ENCODE results near the gene RAB18.
A peak's percentile ranks its signal among the peaks of the same experiment; 100 is the strongest.
"Not testable (repeated sequence)": the region's sequence is repeated elsewhere in the genome, so short reads cannot be mapped to it uniquely, and the experiment has no call there.

Gene RAB18

DNA sequence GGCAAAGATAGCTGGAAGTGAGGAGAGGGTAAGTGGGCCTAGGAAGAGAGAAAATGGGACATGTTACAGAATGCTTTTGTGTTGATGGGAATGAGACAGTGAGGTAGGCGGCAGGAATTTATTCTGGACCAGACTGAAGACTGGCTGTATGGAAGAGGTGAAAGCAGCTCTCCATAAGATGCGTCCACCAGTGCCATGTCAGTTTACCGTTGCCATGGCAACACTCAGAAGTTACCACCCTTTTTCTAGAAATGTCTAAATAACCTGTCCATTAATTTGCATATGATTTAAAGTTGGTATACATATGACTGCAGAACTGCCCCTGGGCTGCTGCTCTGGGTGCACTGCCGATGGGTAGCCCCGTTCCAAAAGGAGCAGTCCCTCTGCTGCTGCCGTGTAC is 46.7 kb downstream of the RAB18 start:
- DNase-seq: no peak

DNA sequence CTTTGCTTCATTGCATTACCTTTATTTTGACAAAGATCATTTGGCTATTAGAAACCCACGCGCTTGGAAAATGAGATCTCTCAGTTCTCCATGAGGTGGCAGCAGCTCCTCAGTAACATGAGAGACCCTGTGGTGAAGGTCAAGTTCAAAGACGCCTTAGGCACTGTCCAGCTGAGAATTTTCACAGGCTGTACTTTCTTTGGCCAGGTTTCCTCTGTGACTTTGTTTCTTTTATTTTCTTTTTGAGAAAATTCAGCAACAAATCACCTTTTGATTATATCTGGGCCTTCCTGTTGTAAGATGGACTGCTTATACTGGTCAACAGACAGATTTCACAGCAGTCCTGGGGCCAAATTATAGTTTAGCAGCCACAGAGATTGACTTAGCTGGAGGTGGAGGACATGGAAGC is 54.5 kb downstream of the RAB18 start:
- peak in 1 of 2 experiments; percentile 24 for DNase-seq

DNA sequence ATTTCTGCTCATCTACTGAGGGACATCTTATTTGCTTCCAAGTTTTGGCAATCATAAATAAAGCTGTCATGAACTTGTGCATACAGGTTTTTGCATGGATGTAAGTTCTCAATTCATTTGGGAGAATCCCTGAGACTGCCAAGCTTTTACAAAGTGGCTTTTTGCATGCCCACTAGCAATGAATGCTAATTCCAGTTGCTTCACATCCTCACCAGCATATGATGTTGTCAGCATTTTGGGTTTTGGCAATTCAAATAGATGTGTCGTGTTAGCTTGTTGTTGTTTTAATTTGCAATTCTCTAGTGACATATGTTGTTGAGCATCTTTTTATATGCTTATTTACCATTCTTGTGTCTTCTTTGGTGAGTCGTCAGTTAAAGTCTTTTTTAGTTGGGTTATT is 57.2 kb downstream of the RAB18 start:
- DNase-seq: no peak

DNA sequence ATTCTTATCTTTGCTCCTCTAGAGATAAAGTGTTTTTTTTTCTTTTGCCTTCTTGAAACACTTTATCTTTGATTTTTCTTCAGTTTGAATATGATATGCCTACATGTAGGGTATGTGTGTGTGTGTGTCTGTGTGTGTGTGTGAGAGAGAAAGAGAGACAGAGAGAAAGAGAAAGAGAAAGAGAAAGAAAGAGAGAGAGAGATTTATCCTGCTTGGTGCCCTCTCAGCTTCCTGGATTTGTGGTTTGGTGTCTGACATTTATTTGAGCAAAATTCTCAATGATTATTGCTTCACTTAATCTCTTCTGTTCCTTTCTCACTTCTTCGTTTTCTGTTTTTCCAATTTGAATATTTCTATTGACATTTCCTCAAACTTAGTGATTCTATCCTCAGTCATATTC is 60.3 kb downstream of the RAB18 start:
- DNase-seq: no peak

DNA sequence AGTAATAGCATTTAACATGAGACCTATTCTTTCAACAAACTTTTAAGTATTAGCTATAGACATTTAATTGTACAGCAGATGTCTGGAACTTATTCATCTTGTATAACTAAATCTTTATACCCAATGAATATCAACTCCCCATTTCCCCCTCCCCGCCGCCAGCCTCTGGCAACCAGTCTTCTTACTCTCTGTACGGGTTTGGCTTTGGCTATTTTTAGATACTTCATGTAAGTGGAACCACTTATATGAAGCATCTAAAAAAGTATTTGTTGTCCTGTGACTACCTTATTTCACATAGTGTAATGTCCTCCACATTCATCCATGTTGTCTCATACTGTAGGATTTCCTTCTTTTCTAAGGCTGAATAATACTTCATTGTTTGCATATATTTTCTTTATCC is 60.8 kb downstream of the RAB18 start:
- no peak for DNase-seq

DNA sequence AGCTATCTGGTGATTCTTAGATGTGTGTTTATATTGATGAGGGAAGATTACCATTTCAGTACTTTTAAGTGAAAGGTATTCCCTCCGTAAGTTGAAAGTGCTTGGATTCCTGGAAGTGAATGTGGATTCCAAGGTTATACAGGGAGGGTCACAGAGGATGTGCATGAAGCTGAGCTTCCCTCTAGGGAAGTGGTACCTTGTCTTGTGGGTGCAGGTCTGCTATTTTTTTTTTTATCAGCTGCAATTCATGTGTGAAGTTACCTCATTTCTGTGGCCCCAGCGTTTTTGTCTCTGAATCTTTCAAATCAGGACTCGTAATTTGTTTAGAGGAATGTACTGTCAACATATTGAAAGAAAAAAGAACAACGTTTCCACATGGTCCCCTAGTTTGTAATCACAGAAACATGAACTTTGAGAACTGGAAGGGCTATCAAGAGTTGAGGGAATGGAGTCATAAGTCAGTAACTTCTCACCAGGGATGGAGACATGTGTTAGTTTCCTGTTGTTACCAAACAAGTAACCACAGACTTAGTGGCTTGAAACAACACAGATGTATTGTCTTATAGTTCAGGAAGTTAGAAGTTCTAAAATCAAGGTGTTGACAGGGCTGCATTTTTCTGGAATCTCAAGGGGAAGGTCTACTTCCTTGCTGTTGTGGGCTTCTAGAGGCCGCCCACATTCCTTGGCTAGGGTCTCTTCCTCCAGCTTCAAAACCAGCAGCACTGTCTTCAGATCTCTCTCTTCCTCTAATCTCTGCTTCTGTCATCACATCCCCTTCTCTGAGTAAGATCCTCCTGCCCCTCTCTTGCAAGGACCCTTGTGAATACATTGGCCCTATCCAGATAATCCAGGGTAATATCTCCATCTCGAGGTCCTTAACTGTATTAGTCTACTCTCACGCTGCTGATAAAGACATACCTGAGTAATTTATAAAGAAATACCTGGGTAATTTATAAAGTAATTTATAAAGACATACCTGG is 64.4 kb downstream of the RAB18 start:
- DNase-seq: no peak

DNA sequence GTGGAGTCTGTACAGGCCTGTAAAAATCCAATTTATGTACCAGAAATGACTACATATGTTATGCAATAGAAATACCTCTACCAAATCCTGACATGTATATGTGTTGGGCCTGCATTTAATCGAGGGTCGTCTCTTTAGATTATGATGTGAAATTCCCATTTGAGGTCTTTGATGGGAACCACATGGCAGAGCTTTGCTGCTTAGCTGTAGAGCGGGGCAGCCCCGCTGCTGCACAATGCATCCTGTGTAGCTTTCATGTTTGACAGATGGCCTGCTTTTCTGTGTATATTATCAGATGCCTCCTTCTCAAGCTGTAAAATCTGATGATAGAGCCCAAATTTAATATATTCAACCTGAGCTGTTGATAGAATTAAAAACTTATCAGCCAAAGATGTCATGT is 65.8 kb downstream of the RAB18 start:
- DNase-seq: no peak

DNA sequence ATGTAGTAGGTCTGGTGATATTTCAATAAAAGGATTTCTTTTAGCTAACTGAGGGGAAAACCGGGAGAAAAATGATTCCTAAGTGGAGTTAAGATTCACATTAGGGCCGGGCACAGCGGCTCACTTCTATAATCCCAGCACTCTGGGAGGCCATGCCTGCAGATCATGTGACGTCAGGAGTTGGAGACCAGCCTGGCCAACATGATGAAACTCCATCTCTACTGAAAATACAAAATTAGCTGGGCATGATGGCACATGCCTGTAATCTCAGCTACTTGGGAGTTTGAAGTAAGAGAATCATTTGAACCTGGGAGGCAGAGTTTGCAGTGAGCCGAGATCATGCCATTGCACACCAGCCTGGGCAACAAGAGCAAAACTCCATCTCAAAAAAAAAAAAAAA is 72.9 kb downstream of the RAB18 start:
- not testable (repeated sequence) for DNase-seq

DNA sequence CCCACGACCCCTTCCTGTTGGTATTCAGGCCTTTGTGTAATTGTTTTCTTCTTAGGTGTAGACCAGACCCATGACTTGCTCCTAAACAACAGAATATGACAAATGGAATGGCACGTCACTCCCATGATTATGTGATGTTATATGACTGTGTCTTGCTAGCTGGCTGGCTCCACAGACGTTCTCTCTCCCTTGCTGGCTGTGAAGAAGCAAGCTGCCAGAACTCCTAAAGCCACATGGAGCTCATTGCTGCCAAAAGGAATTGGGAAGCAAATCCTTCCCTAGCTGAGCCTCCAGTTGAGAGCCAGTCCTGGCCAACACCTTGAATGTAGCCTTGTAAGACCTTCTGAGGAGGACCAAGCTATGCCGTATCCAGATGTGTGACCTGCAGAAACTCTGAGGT is 74.2 kb downstream of the RAB18 start:
- DNase-seq: no peak

DNA sequence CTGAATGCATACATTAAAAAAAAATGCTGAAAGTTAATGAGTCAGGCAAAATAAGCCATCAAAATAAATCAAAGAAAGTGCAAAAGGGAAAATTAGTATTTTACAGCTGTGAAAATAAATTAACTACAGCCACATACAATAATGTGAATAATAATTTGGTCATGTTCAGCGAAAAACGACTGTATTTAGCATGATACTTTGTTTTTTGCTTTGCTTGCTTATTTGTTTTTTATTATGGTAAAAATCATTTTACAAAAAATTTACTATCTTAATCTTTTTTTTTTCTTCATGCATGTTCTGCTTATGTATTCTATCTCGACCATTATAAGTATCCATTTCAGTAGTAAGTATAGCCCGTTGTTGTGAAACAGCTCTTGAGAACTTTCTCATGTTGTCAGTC is 77.1 kb downstream of the RAB18 start:
- no peak for DNase-seq

DNA sequence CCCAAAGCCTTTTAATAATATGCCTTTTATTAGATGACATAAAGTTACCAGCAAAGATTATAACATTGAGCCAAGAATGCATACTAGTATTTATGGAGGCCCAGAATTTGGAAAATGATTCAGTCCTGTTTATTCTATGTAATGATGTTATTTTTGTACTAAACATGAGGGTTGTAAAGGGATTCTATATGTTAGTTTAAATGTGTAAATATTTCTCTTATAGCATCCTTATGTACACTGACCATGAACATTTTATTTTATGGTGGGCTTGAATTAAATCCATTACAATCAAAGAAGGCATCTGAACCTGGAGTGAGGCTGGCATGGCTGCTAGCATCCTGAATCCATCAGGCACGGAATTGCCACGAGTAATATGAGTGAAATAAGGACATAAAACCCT is 80.2 kb downstream of the RAB18 start:
- no peak for DNase-seq
